Thoracic aorta (tissue), 2 donors: ENCODE data around the gene GLRA3. TPM values are rescaled to one million over a fixed set of nuclear protein-coding genes. Genes with fewer than 3 reads are reported as not detected.

Experiments
- ATAC-seq: fragments of 150-250 bp; one replicate; pipeline ENCODE4 v1.8.0; 2017; ENCODE audit warnings: low read depth; ENCODE audit not compliant: insufficient number of reproducible peaks, low FRiP score
- DNase-seq: peaks from one replicate; pipeline ENCODE4 v3.0.0-alpha.2; 2020; ENCODE audit warnings: low spot score
- H3K27ac ChIP-seq, 2 donors: fragments of 200-600 bp; sonication (generic); 1 replicate in 1 of 2; 2 replicates in 1 of 2; pipeline ENCODE4 v1.5.1; 2016; ENCODE audit warnings: mild to moderate bottlenecking in 2 of 2, moderate library complexity in 2 of 2
- H3K27me3 ChIP-seq: fragments of 200-600 bp; sonication (generic); replicated peaks from 2 replicates; pipeline ENCODE4 v1.6.0; 2016; ENCODE audit warnings: mild to moderate bottlenecking; ENCODE audit not compliant: insufficient read depth
- H3K36me3 ChIP-seq: fragments of 200-600 bp; sonication (generic); one replicate; pipeline ENCODE4 v1.5.1; 2016
- H3K4me1 ChIP-seq, 2 donors: fragments of 200-600 bp; sonication (generic); 1 replicate in 1 of 2; 2 replicates in 1 of 2; pipeline versions ENCODE4 v1.5.1 to v1.6.0; 2016; ENCODE audit warnings: low read depth in 2 of 2, mild to moderate bottlenecking in 1 of 2; ENCODE audit not compliant: control insufficient read depth in 1 of 2
- H3K4me3 ChIP-seq: fragments of 200-600 bp; sonication (generic); 2 replicates; pipeline ENCODE4 v1.5.1; 2016; ENCODE audit warnings: mild to moderate bottlenecking
- H3K9me3 ChIP-seq: fragments of 200-600 bp; sonication (generic); 2 replicates; pipeline ENCODE4 v1.5.1; 2016
- CTCF ChIP-seq: fragments of 200-600 bp; sonication (generic); IDR thresholded peaks from one replicate; pipeline ENCODE4 v1.5.1; 2019; ENCODE audit warnings: antibody characterized with exemption
- total RNA-seq, 2 donors: library from RNA; depleted of rRNA; stranded (reverse); fragments of >200 nt; gene quantifications; one replicate each; pipeline versions ENCODE4 v1.1.0 to v1.2.3, GENCODE V29; 2016

Gene GLRA3
- total RNA-seq, 2 donors from 2014 or later, result not detected

DNA sequence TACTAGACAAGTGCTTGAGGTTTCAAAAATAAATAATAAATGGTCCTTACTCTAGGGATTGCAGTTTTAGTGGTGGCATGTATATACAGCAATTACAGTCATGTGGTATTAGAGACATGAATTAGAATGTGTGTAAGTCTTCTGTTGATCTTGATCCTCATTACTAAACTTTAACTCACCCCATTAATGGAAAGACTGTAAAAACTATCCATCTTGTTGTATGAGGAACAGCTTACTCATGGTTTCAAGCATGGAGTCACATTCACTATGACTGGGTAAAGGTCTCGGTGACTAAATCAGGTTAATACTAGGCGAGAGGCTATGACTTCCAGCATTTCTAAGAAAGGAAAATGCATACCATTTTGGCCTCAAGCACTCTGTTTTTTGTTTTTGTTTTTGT, 199.8 kb downstream of the GLRA3 start:
- no peaks in the 10 kb centered on the region for H3K36me3 ChIP-seq
- no peak for ATAC-seq
- H3K4me3 ChIP-seq, result no peak overlapping the region
- H3K27me3 ChIP-seq, result no peaks in the 10 kb centered on the region
- no peaks in the 10 kb centered on the region for H3K9me3 ChIP-seq
- H3K27ac ChIP-seq, result no peak overlapping the region
- DNase-seq, result no peak
- no peaks in the 10 kb centered on the region for H3K4me1 ChIP-seq
- TF ChIP-seq CTCF, result no peak

GRCh38 chr4:174628191-174628590, 200.9 kb downstream of the GLRA3 start:
- TF ChIP-seq CTCF, result no peak
- H3K4me3 ChIP-seq, result no peak overlapping the region
- H3K4me1 ChIP-seq, result no peaks in the 10 kb centered on the region
- H3K27ac ChIP-seq, result no peak overlapping the region
- no peaks in the 10 kb centered on the region for H3K9me3 ChIP-seq
- no peaks in the 10 kb centered on the region for H3K27me3 ChIP-seq
- ATAC-seq (no peak), DNase-seq (no peak)
- H3K36me3 ChIP-seq, result no peaks in the 10 kb centered on the region

- Histone ChIP-seq H3K4me3 (no peak overlapping the region), H3K27me3 (no peaks in the 10 kb centered on the region), H3K9me3 (no peaks in the 10 kb centered on the region), H3K27ac (no peak overlapping the region), H3K36me3 (no peaks in the 10 kb centered on the region), H3K4me1 (no peaks in the 10 kb centered on the region)
- DNase-seq (no peak), ATAC-seq (no peak)
- TF ChIP-seq CTCF, result no peak
These were observed 201.6 kb downstream of the GLRA3 start for GRCh38 chr4:174627473-174627872.

DNA sequence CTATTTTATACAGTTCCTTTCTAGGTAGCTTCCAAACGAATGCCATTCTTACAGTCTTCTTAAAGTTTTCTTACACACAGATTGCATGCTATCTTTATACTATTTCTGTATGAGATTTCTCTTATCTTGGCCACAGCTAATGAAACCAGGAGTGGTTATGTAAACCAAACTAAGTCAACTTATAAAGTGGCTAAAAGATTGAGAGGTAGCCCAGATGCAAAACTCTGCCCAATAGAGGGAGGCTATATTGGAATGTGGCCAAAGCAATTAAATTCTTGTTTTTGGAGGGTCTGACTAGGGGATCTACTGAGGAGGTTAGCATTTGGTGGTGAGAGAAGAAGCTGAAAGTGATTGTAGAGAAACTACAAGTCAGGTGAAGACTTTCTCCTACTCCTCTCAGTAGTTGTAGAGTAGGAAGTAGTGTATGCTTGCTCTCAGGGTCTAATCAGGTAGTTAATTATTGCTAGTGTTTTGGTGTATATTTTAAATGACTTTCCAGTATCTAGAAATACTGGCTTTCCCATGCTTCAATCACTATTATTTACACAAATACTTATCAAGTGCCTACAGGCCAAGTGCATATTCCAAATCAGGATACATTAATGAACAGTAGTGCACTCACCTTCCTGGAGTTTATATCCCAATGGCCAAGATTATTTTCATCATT, 202.6 kb downstream of the GLRA3 start:
- Histone ChIP-seq H3K4me3 (no peak overlapping the region), H3K36me3 (no peaks in the 10 kb centered on the region), H3K4me1 (no peaks in the 10 kb centered on the region), H3K27ac (no peak overlapping the region), H3K27me3 (no peaks in the 10 kb centered on the region), H3K9me3 (no peaks in the 10 kb centered on the region)
- TF ChIP-seq CTCF, result no peak
- no peak for DNase-seq
- ATAC-seq, result no peak

GRCh38 chr4:174616661-174617060, 212.4 kb downstream of the GLRA3 start:
- Histone ChIP-seq H3K27me3 (no peaks in the 10 kb centered on the region), H3K4me1 (no peaks in the 10 kb centered on the region), H3K9me3 (no peaks in the 10 kb centered on the region), H3K36me3 (no peaks in the 10 kb centered on the region), H3K27ac (no peak overlapping the region), H3K4me3 (no peak overlapping the region)
- TF ChIP-seq CTCF, result no peak
- DNase-seq, result no peak
- ATAC-seq, result no peak
